Psoas muscle (tissue), 8 donors: Measurements from ENCODE around the gene CAMK1D. TPM values are rescaled to one million over a fixed set of nuclear protein-coding genes. Genes with fewer than 3 reads are reported as not detected.
A peak's percentile ranks its signal among the peaks of the same experiment; 100 is the strongest.

Experiments used
- ATAC-seq, 4 donors: fragments of 200-7000 bp; cut with Tn5 transposase; one replicate each; pipeline ENCODE4 v1.9.1; 2020; ENCODE audit warnings: moderate library complexity in 3 of 4, mild to moderate bottlenecking in 2 of 4
- DNase-seq, 2 donors: peaks; one replicate each; pipeline ENCODE4 v3.0.0-alpha.2; 2020
- H3K27ac ChIP-seq: fragments of 200-600 bp; one replicate; pipeline ENCODE4 v1.8.0; 2022
- H3K27me3 ChIP-seq, 3 donors: fragments of 200-600 bp in 1 of 3; one replicate each; pipeline versions ENCODE4 v1.6.1 to v1.8.0; 2013 to 2022; ENCODE audit warnings: low read length in 2 of 3, mild to moderate bottlenecking in 2 of 3, moderate library complexity in 1 of 3; ENCODE audit not compliant: insufficient read depth in 3 of 3
- H3K36me3 ChIP-seq, 2 donors: fragments of 200-600 bp in 1 of 2; one replicate each; pipeline versions ENCODE4 v1.6.1 to v1.8.0; 2013 to 2022; ENCODE audit warnings: low read depth in 1 of 2, mild to moderate bottlenecking in 1 of 2, moderate library complexity in 1 of 2; ENCODE audit not compliant: insufficient read depth in 1 of 2
- H3K4me1 ChIP-seq: fragments of 200-600 bp; one replicate; pipeline ENCODE4 v1.8.0; 2022
- H3K4me3 ChIP-seq: fragments of 200-600 bp; one replicate; pipeline ENCODE4 v1.8.0; 2022; ENCODE audit warnings: mild to moderate bottlenecking
- H3K9me3 ChIP-seq: fragments of 200-600 bp; one replicate; pipeline ENCODE4 v1.8.0; 2022
- CTCF ChIP-seq: fragments of 200-600 bp; IDR thresholded peaks from one replicate; pipeline ENCODE4 v1.8.0; 2022; ENCODE audit warnings: antibody characterized with exemption
- WGBS, 3 donors: extraction: QIAGEN DNeasy Blood & Tissue Kit; methylation state at CpG; one replicate each; pipeline versions ENCODE4 v1.1.6 to v1.1.7; 2013; 5-methylcytosine and 5-hydroxymethylcytosine counted together
- intact Hi-C, 2 donors: fragments of 100-400 bp; cut with DNase I; formaldehyde crosslinking; loops; one replicate each; pipeline versions ENCODE4 v1.11.0 to v1.14.2; 2022
- polyA plus RNA-seq, 3 donors: library from polyadenylated mRNA; stranded (reverse); fragments of 200-250 nt; gene quantifications; one replicate each; pipeline ENCODE4 v1.2.3, GENCODE V29; 2013
- total RNA-seq, 4 donors: library from RNA; stranded (reverse); fragmentation: NEBNext Ultra II Directional in 2 of 4; extraction: Animal tissue kit (Norgen Biotek cat#: 25700) in 2 of 4; gene quantifications; one replicate each; pipeline versions ENCODE4 v1.2.1 to v1.2.4, GENCODE V29; 2021 to 2023
- donor health status: healthy with polysubstance abuse.
- donor health status: DM: no; HTN: no; CAD: no; lungs with moderate emphysema.
- donor health status: Bipolar disorder and iron deficiency.
- donor health status: healthy.
- donor health status: DM: yes; HTN: yes; CAD: no.
- donor health status: DM: no; HTN: no; CAD: no.
- donor health status: DM: no; HTN: no; CAD: no.
- donor health status: DM: yes; HTN: yes; CAD: no.

The CAMK1D gene
- total and polyA plus RNA-seq, 7 donors: 0.39 to 1.8 (median 0.53) TPM

GRCh38 chr10:12699258-12699700, 349.9 kb downstream of the CAMK1D start:
- TF ChIP-seq CTCF: no peak
- H3K27ac ChIP-seq: peak overlapping the region; percentile 2
- H3K27me3 ChIP-seq: no peaks in the 10 kb centered on the region
- no peak for DNase-seq
- intact Hi-C loops: no loop called here
- H3K4me1 ChIP-seq: no peaks in the 10 kb centered on the region
- no peak overlapping the region for H3K4me3 ChIP-seq
- 71 to 78% (median 77%) methylated on average over 7 of the region's 7 CpGs for WGBS, 3 donors
- no peaks in the 10 kb centered on the region for H3K36me3 ChIP-seq
- no peaks in the 10 kb centered on the region for H3K9me3 ChIP-seq
- no peak for ATAC-seq

GRCh38 chr10:12699781-12700556, 350.6 kb downstream of the CAMK1D start:
- Histone ChIP-seq H3K27ac (no peak overlapping the region), H3K4me3 (no peak overlapping the region), H3K9me3 (no peaks in the 10 kb centered on the region), H3K36me3 (no peaks in the 10 kb centered on the region), H3K4me1 (no peaks in the 10 kb centered on the region), H3K27me3 (no peaks in the 10 kb centered on the region)
- TF ChIP-seq CTCF: no peak
- 83 to 88% (median 84%) methylated on average over 9 of the region's 9 CpGs for WGBS, 3 donors
- ATAC-seq: no peak
- no peak for DNase-seq
- intact Hi-C loops: no loop called here

GRCh38 chr10:12700557-12700874, 351.2 kb downstream of the CAMK1D start:
- Histone ChIP-seq H3K27me3 (no peaks in the 10 kb centered on the region), H3K4me3 (no peak overlapping the region), H3K4me1 (no peaks in the 10 kb centered on the region), H3K9me3 (no peaks in the 10 kb centered on the region), H3K27ac (no peak overlapping the region), H3K36me3 (no peaks in the 10 kb centered on the region)
- WGBS, 3 donors: 87 to 95% (median 94%) methylated on average over 3 of the region's 3 CpGs
- ATAC-seq (no peak), DNase-seq (no peak)
- intact Hi-C loops: no loop called here
- no peak for TF ChIP-seq CTCF

- Histone ChIP-seq H3K9me3 (no peaks in the 10 kb centered on the region), H3K27ac (no peak overlapping the region), H3K4me1 (no peaks in the 10 kb centered on the region), H3K27me3 (no peaks in the 10 kb centered on the region), H3K4me3 (no peak overlapping the region), H3K36me3 (no peaks in the 10 kb centered on the region)
- ATAC-seq: no peak
- TF ChIP-seq CTCF: no peak
- intact Hi-C loops: no loop called here
- WGBS, 3 donors: 49 to 54% (median 53%) methylated on average over 6 of the region's 6 CpGs
- no peak for DNase-seq
Measured at GRCh38 chr10:12701696-12702095, 352.3 kb downstream of the CAMK1D start.

- H3K4me1 ChIP-seq: no peaks in the 10 kb centered on the region
Measured at GRCh38 chr10:12702215-12702770, 352.9 kb downstream of the CAMK1D start.

More at GRCh38 chr10:12702215-12702770, 352.9 kb downstream of the CAMK1D start:
- Histone ChIP-seq H3K4me3 (no peak overlapping the region), H3K27ac (no peak overlapping the region), H3K27me3 (no peaks in the 10 kb centered on the region), H3K36me3 (no peaks in the 10 kb centered on the region), H3K9me3 (no peaks in the 10 kb centered on the region)
- TF ChIP-seq CTCF: no peak
- DNase-seq: no peak
- intact Hi-C loops: no loop called here
- ATAC-seq: no peak
- 75 to 79% (median 77%) methylated on average over 9 of the region's 9 CpGs for WGBS, 3 donors
